Cortex of kidney (tissue), 1 donor: ENCODE results near the gene DNAAF2.
"Not testable (repeated sequence)": the region's sequence is repeated elsewhere in the genome, so short reads cannot be mapped to it uniquely, and the experiment has no call there.

Experiments
- DNase-seq: peaks from one replicate; lab custom pipeline; 2025; lab: John Stamatoyannopoulos, UW

Gene DNAAF2

GRCh38 chr14:49634547-49635334 is at the start of gene DNAAF2:
Gene DNAAF2, minus strand, starts transcription at chr14:49635244. Its CDS starts 95 bp downstream, at chr14:49635149.
- peak; percentile 29 for DNase-seq

GRCh38 chr14:49679271-49679670 is 44.2 kb upstream of the DNAAF2 start:
- no peak for DNase-seq

GRCh38 chr14:49677643-49678042 is 42.6 kb upstream of the DNAAF2 start:
- DNase-seq = no peak

- no peak for DNase-seq
These were observed 38.5 kb upstream of the DNAAF2 start for GRCh38 chr14:49673586-49673985.

GRCh38 chr14:49670475-49670874 is 35.4 kb upstream of the DNAAF2 start:
- no peak for DNase-seq

GRCh38 chr14:49659526-49660455 is 24.7 kb upstream of the DNAAF2 start:
- DNase-seq = no peak

- DNase-seq = not testable (repeated sequence)
These were observed 22.5 kb upstream of the DNAAF2 start for GRCh38 chr14:49657500-49657899.

GRCh38 chr14:49654511-49654910 is 19.5 kb upstream of the DNAAF2 start:
- DNase-seq = no peak

- DNase-seq = no peak
These were observed 18.5 kb upstream of the DNAAF2 start for GRCh38 chr14:49653508-49653907.

GRCh38 chr14:49642163-49642562 is 7.1 kb upstream of the DNAAF2 start:
- no peak for DNase-seq

GRCh38 chr14:49641697-49642129 is 6.7 kb upstream of the DNAAF2 start:
- no peak for DNase-seq

- DNase-seq = no peak
These were observed 5.7 kb upstream of the DNAAF2 start for GRCh38 chr14:49640540-49641417.

GRCh38 chr14:49637534-49638078 is 2.6 kb upstream of the DNAAF2 start:
- no peak for DNase-seq

GRCh38 chr14:49636866-49637265 is 1.8 kb upstream of the DNAAF2 start:
- no peak for DNase-seq

- no peak for DNase-seq
These were observed 1.2 kb downstream of the DNAAF2 start for GRCh38 chr14:49633640-49634546.

GRCh38 chr14:49623941-49624839 is 10.9 kb downstream of the DNAAF2 start:
- no peak for DNase-seq

- no peak for DNase-seq
These were observed 11.7 kb downstream of the DNAAF2 start for GRCh38 chr14:49623387-49623786.

- no peak for DNase-seq
These were observed 12.9 kb downstream of the DNAAF2 start for GRCh38 chr14:49622022-49622607.
